AG04449 (cell line): Measurements from ENCODE around the gene SIGLEC9.
A peak's percentile ranks its signal among the peaks of the same experiment; 100 is the strongest.
"Not testable (repeated sequence)": the region's sequence is repeated elsewhere in the genome, so short reads cannot be mapped to it uniquely, and the experiment has no call there.

Source experiments
- CTCF ChIA-PET: fragments of 350-600 bp; formaldehyde crosslinking; extraction: SDS; loops from one replicate; lab custom pipeline; 2021; ENCODE audit warnings: antibody characterized with exemption; lab: Yijun Ruan, JAX
- POLR2A ChIA-PET: fragments of 400-600, 350-600 bp; formaldehyde crosslinking; extraction: SDS; loops from one replicate; lab custom pipeline; 2020; ENCODE audit warnings: antibody characterized with exemption, inconsistent platforms; lab: Yijun Ruan, JAX
- DNase-seq: peaks from one replicate; pipeline ENCODE4 v3.0.0-alpha.2; 2010; ENCODE audit warnings: low read depth, low spot score
- H3K4me3 ChIP-seq: 2 replicates; pipeline ENCODE4 v1.5.1; 2011; ENCODE audit warnings: low read depth, mild to moderate bottlenecking, control low read depth, low read length
- TF ChIP-seq, protein P1 (sequence below): IDR thresholded peaks from one replicate; pipeline ENCODE4 v1.5.1; 2011; ENCODE audit warnings: mild to moderate bottlenecking, moderate library complexity, low read length, control low read depth, inconsistent platforms; ENCODE audit not compliant: insufficient read depth; ENCODE audit errors: missing control alignments

The SIGLEC9 gene

DNA sequence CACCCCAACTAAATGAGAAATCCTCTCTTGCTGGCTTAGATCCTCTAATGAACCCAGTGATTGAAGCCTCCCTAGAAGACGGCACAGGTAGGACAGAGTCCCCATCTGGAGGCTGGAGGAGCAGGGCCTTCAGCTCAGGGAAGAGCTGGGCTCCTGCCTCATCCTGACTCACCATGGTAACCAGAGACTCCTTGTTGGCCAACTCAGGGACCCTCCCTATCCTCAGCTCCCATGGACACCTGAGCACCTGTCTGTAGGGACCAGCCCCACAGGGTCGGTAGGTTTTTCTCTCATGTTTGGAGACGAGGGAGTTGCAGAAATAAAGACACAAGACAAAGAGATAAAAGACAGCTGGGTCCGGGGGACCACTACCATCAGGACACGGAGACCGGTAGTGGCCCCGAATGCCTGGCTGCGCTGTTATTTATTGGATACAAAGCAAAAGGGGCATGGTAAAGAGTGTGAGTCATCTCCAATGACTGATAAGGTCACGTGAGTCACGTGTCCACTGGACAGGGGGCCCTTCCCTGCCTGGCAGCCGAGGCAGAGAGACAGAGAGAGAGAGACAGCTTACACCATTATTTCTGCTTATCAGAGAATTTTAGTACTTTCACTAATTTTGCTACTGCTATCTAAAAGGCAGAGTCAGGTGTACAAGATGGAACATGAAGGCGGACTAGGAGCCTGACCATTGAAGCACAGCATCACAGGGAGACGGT, 44.0 kb downstream of the SIGLEC9 start:
- no peak overlapping the region for H3K4me3 ChIP-seq
- CTCF ChIA-PET = interaction anchor here (1.6 to 2.9 kb wide), 3 partner anchors 10 to 148 kb away, joined by 8 to 13 read pairs (median 9); no protein-coding TSS in a partner anchor
- POLR2A ChIA-PET = no interaction called here
- DNase-seq = no peak
- TF ChIP-seq, protein P1, sequence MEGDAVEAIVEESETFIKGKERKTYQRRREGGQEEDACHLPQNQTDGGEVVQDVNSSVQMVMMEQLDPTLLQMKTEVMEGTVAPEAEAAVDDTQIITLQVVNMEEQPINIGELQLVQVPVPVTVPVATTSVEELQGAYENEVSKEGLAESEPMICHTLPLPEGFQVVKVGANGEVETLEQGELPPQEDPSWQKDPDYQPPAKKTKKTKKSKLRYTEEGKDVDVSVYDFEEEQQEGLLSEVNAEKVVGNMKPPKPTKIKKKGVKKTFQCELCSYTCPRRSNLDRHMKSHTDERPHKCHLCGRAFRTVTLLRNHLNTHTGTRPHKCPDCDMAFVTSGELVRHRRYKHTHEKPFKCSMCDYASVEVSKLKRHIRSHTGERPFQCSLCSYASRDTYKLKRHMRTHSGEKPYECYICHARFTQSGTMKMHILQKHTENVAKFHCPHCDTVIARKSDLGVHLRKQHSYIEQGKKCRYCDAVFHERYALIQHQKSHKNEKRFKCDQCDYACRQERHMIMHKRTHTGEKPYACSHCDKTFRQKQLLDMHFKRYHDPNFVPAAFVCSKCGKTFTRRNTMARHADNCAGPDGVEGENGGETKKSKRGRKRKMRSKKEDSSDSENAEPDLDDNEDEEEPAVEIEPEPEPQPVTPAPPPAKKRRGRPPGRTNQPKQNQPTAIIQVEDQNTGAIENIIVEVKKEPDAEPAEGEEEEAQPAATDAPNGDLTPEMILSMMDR = no peak

DNA sequence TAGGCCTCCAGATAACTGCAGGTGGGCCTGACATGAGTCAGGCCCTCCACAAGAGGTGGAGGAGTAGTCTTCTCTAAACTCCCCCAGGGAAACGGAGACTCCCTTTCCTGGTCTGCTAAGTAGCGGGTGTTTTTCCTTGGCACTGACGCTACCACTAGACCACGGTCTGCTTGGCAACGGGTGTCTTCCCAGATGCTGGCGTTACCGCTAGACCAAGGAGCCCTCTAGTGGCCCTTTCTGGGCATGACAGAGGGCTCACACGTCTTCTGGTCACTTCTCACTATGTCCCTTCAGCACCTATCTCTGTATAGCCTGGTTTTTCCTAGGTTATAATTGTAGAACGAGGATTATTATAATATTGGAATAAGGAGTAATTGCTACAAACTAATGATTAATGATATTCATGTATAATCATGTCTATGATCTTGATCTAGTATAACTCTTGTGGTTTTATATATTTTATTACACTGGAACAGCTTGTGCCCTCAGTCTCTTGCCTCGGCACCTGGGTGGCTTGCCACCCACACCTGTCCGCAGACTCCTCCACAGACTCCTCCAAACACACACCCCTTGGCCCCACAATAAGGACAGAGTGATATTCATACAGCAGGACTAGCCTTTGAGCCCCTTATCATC, 44.7 kb downstream of the SIGLEC9 start:
- TF ChIP-seq, protein P1 = peak; percentile 72
- CTCF ChIA-PET = interaction anchor here (2.7 to 2.9 kb wide), 2 partner anchors 11 to 149 kb away, joined by 8 to 13 read pairs; no protein-coding TSS in a partner anchor
- H3K4me3 ChIP-seq, POLR2A ChIA-PET: not testable (repeated sequence)
- DNase-seq = peak; percentile 4

DNA sequence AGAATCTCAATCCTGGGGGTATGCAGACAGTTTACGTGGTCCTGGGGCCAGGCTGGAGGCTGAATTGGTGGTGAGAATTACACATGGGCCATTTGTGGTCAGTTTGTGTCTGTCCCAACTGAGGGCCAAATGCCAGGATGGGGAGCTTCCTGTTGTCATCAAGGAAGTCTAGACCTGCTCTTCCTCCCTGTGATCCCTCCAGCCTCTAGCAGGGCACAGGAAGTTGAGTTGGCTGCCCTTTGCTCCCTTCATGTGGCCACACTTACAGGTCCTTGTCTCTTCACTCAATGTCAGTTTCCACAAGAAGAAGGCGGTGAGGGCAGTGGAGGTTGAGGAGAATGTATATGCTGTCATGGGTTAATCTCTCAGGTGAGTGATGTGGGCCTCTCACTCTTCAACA, 47.5 kb downstream of the SIGLEC9 start:
- H3K4me3 ChIP-seq = no peak overlapping the region
- DNase-seq = no peak
- ChIA-PET CTCF (no interaction called here), POLR2A (no interaction called here)
- TF ChIP-seq, protein P1 = no peak

DNA sequence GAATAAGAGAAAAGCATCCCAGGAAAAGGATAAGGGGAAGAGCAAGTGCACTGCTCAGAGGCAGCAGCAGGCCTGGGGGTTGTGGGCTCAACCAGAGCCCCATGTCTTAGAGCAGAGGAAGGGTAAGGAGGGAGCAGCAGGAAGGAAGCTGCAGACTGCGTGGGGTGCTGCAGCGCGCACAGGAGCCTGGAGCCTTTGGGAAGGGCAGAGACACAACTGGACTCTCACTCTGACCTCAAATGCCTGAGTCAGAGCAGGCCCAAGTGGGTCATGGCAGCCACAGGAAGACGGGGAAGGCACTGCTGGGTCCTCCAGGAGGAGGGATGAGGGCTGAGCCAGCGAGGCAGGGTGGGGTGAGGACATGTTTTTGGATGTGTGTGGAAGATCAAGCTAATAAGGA, 49.0 kb downstream of the SIGLEC9 start:
- TF ChIP-seq, protein P1 = no peak
- no peak overlapping the region for H3K4me3 ChIP-seq
- CTCF ChIA-PET = interaction anchor here (0.9 kb wide), 1 partner anchor 15 kb away, joined by 3 read pairs; no protein-coding TSS in a partner anchor
- no peak for DNase-seq
- POLR2A ChIA-PET = no interaction called here

DNA sequence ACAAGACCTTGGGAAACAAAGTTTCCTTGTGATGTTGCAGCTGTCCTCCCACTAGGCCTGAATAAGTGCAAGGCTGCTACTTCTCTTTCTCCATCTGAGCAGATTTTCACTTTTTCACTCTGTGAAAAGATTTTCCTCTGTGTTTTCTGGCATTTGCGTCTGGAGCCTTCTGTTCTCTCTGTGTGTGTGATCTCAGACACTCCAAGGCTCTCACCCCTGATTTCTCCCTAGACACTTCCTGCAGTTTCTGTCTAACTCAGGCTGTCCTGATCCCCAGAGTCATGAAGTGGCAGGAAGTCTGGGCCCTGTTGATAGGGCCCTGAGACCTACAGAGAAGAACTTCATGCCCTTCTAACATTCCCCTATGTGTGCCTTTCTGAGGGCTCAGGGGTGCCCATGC, 54.5 kb downstream of the SIGLEC9 start:
- CTCF ChIA-PET = no interaction called here
- POLR2A ChIA-PET = no interaction called here

More for the DNA sequence above, 54.5 kb downstream of the SIGLEC9 start:
- DNase-seq = no peak
- TF ChIP-seq, protein P1 = no peak
- no peak overlapping the region for H3K4me3 ChIP-seq
